GM21360 (cell line): ENCODE measurements around the gene SLX4IP.
A peak's percentile ranks its signal among the peaks of the same experiment; 100 is the strongest.

Experiments
- ATAC-seq: cut with Tn5 transposase; IDR thresholded peaks from one replicate; pipeline ENCODE4 v1.9.1; 2021; ENCODE audit warnings: mild to moderate bottlenecking, moderate library complexity; ENCODE audit not compliant: unreplicated experiment

Gene SLX4IP

GRCh38 chr20:10516529-10516928 is 81.4 kb downstream of the SLX4IP start:
- no peak for ATAC-seq

- ATAC-seq = peak; percentile 49
Observed at GRCh38 chr20:10519361-10520046, 84.4 kb downstream of the SLX4IP start.

GRCh38 chr20:10520528-10520927 is 85.4 kb downstream of the SLX4IP start:
- no peak for ATAC-seq

GRCh38 chr20:10521068-10521831 is 86.1 kb downstream of the SLX4IP start:
- ATAC-seq = no peak

GRCh38 chr20:10521836-10522235 is 86.7 kb downstream of the SLX4IP start:
- no peak for ATAC-seq

GRCh38 chr20:10522328-10522727 is 87.2 kb downstream of the SLX4IP start:
- ATAC-seq = no peak

- ATAC-seq = no peak
Observed at GRCh38 chr20:10523443-10523842, 88.3 kb downstream of the SLX4IP start.

- no peak for ATAC-seq
Observed at GRCh38 chr20:10524034-10524476, 89.0 kb downstream of the SLX4IP start.

- ATAC-seq = no peak
Observed at GRCh38 chr20:10524643-10525042, 89.5 kb downstream of the SLX4IP start.

- ATAC-seq = no peak
Observed at GRCh38 chr20:10527781-10528180, 92.7 kb downstream of the SLX4IP start.

GRCh38 chr20:10530883-10531282 is 95.8 kb downstream of the SLX4IP start:
- no peak for ATAC-seq

- ATAC-seq = no peak
Observed at GRCh38 chr20:10531848-10532247, 96.7 kb downstream of the SLX4IP start.

- no peak for ATAC-seq
Observed at GRCh38 chr20:10532361-10532760, 97.3 kb downstream of the SLX4IP start.

- no peak for ATAC-seq
Observed at GRCh38 chr20:10536531-10536930, 101.4 kb downstream of the SLX4IP start.

GRCh38 chr20:10537850-10538480 is 102.9 kb downstream of the SLX4IP start:
- ATAC-seq = no peak

GRCh38 chr20:10538768-10539167 is 103.7 kb downstream of the SLX4IP start:
- no peak for ATAC-seq

GRCh38 chr20:10539818-10540553 is 104.9 kb downstream of the SLX4IP start:
- no peak for ATAC-seq

GRCh38 chr20:10540636-10541493 is 105.8 kb downstream of the SLX4IP start:
- no peak for ATAC-seq

GRCh38 chr20:10541668-10542411 is 106.7 kb downstream of the SLX4IP start:
- ATAC-seq = no peak

- ATAC-seq = no peak
Observed at GRCh38 chr20:10542442-10542841, 107.3 kb downstream of the SLX4IP start.
